ENCODE measurements around the gene USP26. TPM values are rescaled to one million over a fixed set of nuclear protein-coding genes. Genes with fewer than 3 reads are reported as not detected.

The USP26 gene
- total and polyA plus RNA-seq, 2 donors (not counting 3 experiments of a cell fraction or from before 2014, with no cell fraction given): not detected

GRCh38 chrX:133072566-133072965 lies 24.3 kb downstream of the USP26 start:
- Histone ChIP-seq H3K27me3 (ENCODE audit: control insufficient read depth in 2 of 2, insufficient read depth in 2 of 2, low read length in 2 of 2) (no peaks in the 10 kb centered on the region), H3K4me3 (replicated peaks in 1 of 3; ENCODE audit: insufficient read depth in 1 of 3, low read depth in 1 of 3, low read length in 3 of 3) (no peak overlapping the region), H3K79me2 (ENCODE audit: control insufficient read depth, insufficient read depth, low read length) (no peaks in the 10 kb centered on the region), H3K36me3 (ENCODE audit: control insufficient read depth in 2 of 2, extremely low read depth in 1 of 2, insufficient read depth in 2 of 2, low read length in 2 of 2) (no peaks in the 10 kb centered on the region), H3K4me1 (ENCODE audit: control insufficient read depth, extremely low read depth, insufficient read depth, low read length) (no peaks in the 10 kb centered on the region), H2AFZ (ENCODE audit: low read depth, low read length) (no peak overlapping the region), H3K4me2 (ENCODE audit: insufficient read depth, low read length) (no peak overlapping the region), H3K9me3 (replicated peaks; ENCODE audit: control insufficient read depth, insufficient read depth, low read length) (no peaks in the 10 kb centered on the region), H4K20me1 (replicated peaks; ENCODE audit: control insufficient read depth, extremely low read depth, insufficient read depth, low read length) (no peaks in the 10 kb centered on the region), H3K27ac (ENCODE audit: insufficient read depth, low read depth, low read length) (no peak overlapping the region), H3K9ac (replicated peaks; ENCODE audit: extremely low read depth, insufficient read depth, low read length) (no peak overlapping the region), H3K9me1 (replicated peaks; ENCODE audit: control insufficient read depth, extremely low read depth, insufficient read depth, low read length) (no peaks in the 10 kb centered on the region)
- BruUV-seq (replicated peaks): no TSS peak
- dilution Hi-C loops (cut with MboI; ENCODE audit: extremely low pct_ligation_motif_present, low sequenced_read_pairs) (no loop called here), intact Hi-C loops (cut with micrococcal nuclease) (no loop called here)
- DNase-seq (ENCODE audit: low read depth, low spot score) (no peak), FAIRE-seq (no peak)
- TF ChIP-seq FOS (IDR thresholded peaks at IDR 0.05; ENCODE audit: borderline replicate concordance, insufficient read depth, low read length) (no peak), MAX (IDR thresholded peaks at IDR 0.05; ENCODE audit: insufficient read depth, insufficient read length) (no peak), POLR2A (IDR thresholded peaks at IDR 0.05; ENCODE audit: low read depth, low read length) (no peak), EZH2 (IDR thresholded peaks at IDR 0.05; ENCODE audit: borderline replicate concordance, low read depth, low read length, severe bottlenecking) (no peak), POLR2AphosphoS5 (IDR thresholded peaks at IDR 0.05; ENCODE audit: insufficient read depth, low read depth, low read length) (no peak), GATA2 (IDR thresholded peaks at IDR 0.05; ENCODE audit: insufficient read depth, insufficient read length, low read depth, low read length) (no peak), MYC (IDR thresholded peaks at IDR 0.05; ENCODE audit: low read depth, low read length) (no peak), CTCF (IDR thresholded peaks at IDR 0.05; ENCODE audit: extremely low read depth in 1 of 2, insufficient read depth in 1 of 2, low read depth in 1 of 2, low read length in 2 of 2) (no peak)
- POLR2A ChIA-PET: no interaction called here
- CTCF ChIA-PET: no interaction called here
